HepG2 (cell line): ENCODE data around the gene WDR81. TPM values are rescaled to one million over a fixed set of nuclear protein-coding genes. Genes with fewer than 3 reads are reported as not detected.

Experiments used
- ARNT2 ChIP-seq: sonication (generic); formaldehyde crosslinking; IDR thresholded peaks from 2 replicates; pipeline ENCODE4 v1.8.0; 2022; ENCODE audit warnings: mild to moderate bottlenecking, low read depth, missing genetic modification reagents, moderate library complexity
- CBX5 ChIP-seq: sonication (generic); formaldehyde crosslinking; IDR thresholded peaks from 2 replicates; pipeline ENCODE4 v1.4.0; 2020; ENCODE audit warnings: missing genetic modification reagents, borderline replicate concordance
- EEA1 ChIP-seq: sonication (generic); formaldehyde crosslinking; IDR thresholded peaks from 2 replicates; pipeline ENCODE4 v1.5.1; 2020; ENCODE audit warnings: mild to moderate bottlenecking, missing genetic modification reagents, borderline replicate concordance
- FUBP1 ChIP-seq: sonication (generic); formaldehyde crosslinking; IDR thresholded peaks from 2 replicates; pipeline ENCODE4 v1.5.1; 2020; ENCODE audit warnings: missing genetic modification reagents, mild to moderate bottlenecking, borderline replicate concordance
- NR2F6 ChIP-seq, 2 experiments: IDR thresholded peaks; 2 replicates each; pipeline ENCODE4 v1.6.1; 2016; ENCODE audit warnings: antibody characterized with exemption in 1 of 2, mild to moderate bottlenecking in 1 of 2
- ONECUT2 ChIP-seq: sonication (generic); formaldehyde crosslinking; IDR thresholded peaks from 2 replicates; pipeline ENCODE4 v1.4.0; 2020; ENCODE audit warnings: missing genetic modification reagents
- SKIL ChIP-seq: sonication (generic); formaldehyde crosslinking; IDR thresholded peaks from 2 replicates; pipeline ENCODE4 v1.8.0; 2022; ENCODE audit warnings: missing genetic modification reagents, mild to moderate bottlenecking, moderate library complexity, borderline replicate concordance
- SP140L ChIP-seq: sonication (generic); formaldehyde crosslinking; IDR thresholded peaks from 2 replicates; pipeline ENCODE4 v1.4.0; 2020; ENCODE audit warnings: missing genetic modification reagents, borderline replicate concordance
- SRSF9 ChIP-seq: fragments of 200-400 bp; formaldehyde crosslinking; IDR thresholded peaks from 2 replicates; pipeline ENCODE4 v1.6.1; 2018; ENCODE audit warnings: borderline replicate concordance, mild to moderate bottlenecking, low read depth, low read length; ENCODE audit not compliant: insufficient read depth, poor library complexity, severe bottlenecking
- YEATS2 ChIP-seq: sonication (generic); formaldehyde crosslinking; IDR thresholded peaks from 2 replicates; pipeline ENCODE4 v1.4.0; 2020; ENCODE audit warnings: missing genetic modification reagents, borderline replicate concordance
- ZNF282 ChIP-seq: fragments of 450-650 bp; IDR thresholded peaks from 2 replicates; pipeline ENCODE4 v1.6.1; 2018; ENCODE audit not compliant: partially characterized antibody
- ZNF512B ChIP-seq: sonication (generic); formaldehyde crosslinking; IDR thresholded peaks from 2 replicates; pipeline ENCODE4 v1.5.1; 2020; ENCODE audit warnings: missing genetic modification reagents, mild to moderate bottlenecking, borderline replicate concordance
- ZNF710 ChIP-seq: sonication (generic); formaldehyde crosslinking; IDR thresholded peaks from 2 replicates; pipeline ENCODE4 v1.5.0; 2020; ENCODE audit warnings: mild to moderate bottlenecking, missing genetic modification reagents, borderline replicate concordance
- ZSCAN29 ChIP-seq: sonication (generic); formaldehyde crosslinking; conservative IDR thresholded peaks from 2 replicates; pipeline ENCODE4 v1.4.0; 2020; ENCODE audit warnings: mild to moderate bottlenecking, missing genetic modification reagents
- polyA plus RNA-seq, 8 experiments: library from polyadenylated mRNA; depleted of rRNA in 3 of 8; stranded (reverse) in 7 of 8; unstranded in 1 of 8; fragments of >200 nt; fragmentation: Illumina TruSeq in 4 of 8; extraction: Trizol in 4 of 8; gene quantifications; 2 replicates each; pipeline versions ENCODE4 v1.2.1 to v1.2.3, GENCODE V29; 2011 to 2016; ENCODE audit warnings: low read depth in 4 of 8, missing spikeins in 1 of 8, mixed read lengths in 1 of 8; ENCODE audit not compliant: insufficient read depth in 1 of 8
- total RNA-seq, 5 experiments: library from RNA; depleted of rRNA; stranded (reverse); fragments of >200 nt; fragmentation: Illumina TruSeq; extraction: Trizol; gene quantifications; 2 replicates each; pipeline ENCODE4 v1.2.3, GENCODE V29; 2016; ENCODE audit warnings: low read depth in 1 of 5
- TF ChIP-seq, protein P1 (sequence below): sonication (generic); formaldehyde crosslinking; IDR thresholded peaks from 2 replicates; pipeline ENCODE4 v1.4.0; 2020; ENCODE audit warnings: mild to moderate bottlenecking, missing genetic modification reagents

WDR81 gene
- total and polyA plus RNA-seq, 2 of the 13 experiments (the other 11 are each of a cell fraction or from before 2014, with no cell fraction given), result 9.1 to 16.7 TPM

GRCh38 chr17:1716076-1716911 is 8.2 kb upstream of the WDR81 start (continued):
- TF ChIP-seq ONECUT2 (CRISPR knock-in tag), result no peak
- TF ChIP-seq SRSF9, result no peak
- no peak for TF ChIP-seq FUBP1
- TF ChIP-seq SKIL (CRISPR knock-in tag), result no peak
- no peak; the same call in 1 of the 2 replicates for TF ChIP-seq SP140L (CRISPR knock-in tag)
- TF ChIP-seq, protein P1, sequence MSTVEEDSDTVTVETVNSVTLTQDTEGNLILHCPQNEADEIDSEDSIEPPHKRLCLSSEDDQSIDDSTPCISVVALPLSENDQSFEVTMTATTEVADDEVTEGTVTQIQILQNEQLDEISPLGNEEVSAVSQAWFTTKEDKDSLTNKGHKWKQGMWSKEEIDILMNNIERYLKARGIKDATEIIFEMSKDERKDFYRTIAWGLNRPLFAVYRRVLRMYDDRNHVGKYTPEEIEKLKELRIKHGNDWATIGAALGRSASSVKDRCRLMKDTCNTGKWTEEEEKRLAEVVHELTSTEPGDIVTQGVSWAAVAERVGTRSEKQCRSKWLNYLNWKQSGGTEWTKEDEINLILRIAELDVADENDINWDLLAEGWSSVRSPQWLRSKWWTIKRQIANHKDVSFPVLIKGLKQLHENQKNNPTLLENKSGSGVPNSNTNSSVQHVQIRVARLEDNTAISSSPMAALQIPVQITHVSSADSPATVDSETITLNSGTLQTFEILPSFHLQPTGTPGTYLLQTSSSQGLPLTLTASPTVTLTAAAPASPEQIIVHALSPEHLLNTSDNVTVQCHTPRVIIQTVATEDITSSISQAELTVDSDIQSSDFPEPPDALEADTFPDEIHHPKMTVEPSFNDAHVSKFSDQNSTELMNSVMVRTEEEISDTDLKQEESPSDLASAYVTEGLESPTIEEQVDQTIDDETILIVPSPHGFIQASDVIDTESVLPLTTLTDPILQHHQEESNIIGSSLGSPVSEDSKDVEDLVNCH (CRISPR knock-in tag), result no peak
- TF ChIP-seq ZNF710 (CRISPR knock-in tag), result no peak
- no peak for TF ChIP-seq EEA1 (CRISPR knock-in tag)
- TF ChIP-seq CBX5, result peak; percentile 12; the same call in 1 of the 2 replicates
- TF ChIP-seq ARNT2 (CRISPR knock-in tag), result peak; percentile 70
- no peak for TF ChIP-seq ZNF512B
- TF ChIP-seq ZSCAN29 (CRISPR knock-in tag), result no peak
- peak; percentile 68; the same call in 1 of the 2 replicates for TF ChIP-seq YEATS2 (CRISPR knock-in tag)
- no peak for TF ChIP-seq NR2F6 (IDR thresholded peaks at IDR 0.05)
- TF ChIP-seq NR2F6 (CRISPR knock-in tag; IDR thresholded peaks at IDR 0.05), result peak; percentile 7; the same call in 1 of the 2 replicates
- TF ChIP-seq ZNF282, result no peak
